DMS 273 (cell line): ENCODE results near the gene DNAH11.

Experiments
- DNase-seq: peaks from one replicate; lab custom pipeline; 2025; ENCODE audit not compliant: unreplicated experiment; lab: John Stamatoyannopoulos, UW

The DNAH11 gene

DNA sequence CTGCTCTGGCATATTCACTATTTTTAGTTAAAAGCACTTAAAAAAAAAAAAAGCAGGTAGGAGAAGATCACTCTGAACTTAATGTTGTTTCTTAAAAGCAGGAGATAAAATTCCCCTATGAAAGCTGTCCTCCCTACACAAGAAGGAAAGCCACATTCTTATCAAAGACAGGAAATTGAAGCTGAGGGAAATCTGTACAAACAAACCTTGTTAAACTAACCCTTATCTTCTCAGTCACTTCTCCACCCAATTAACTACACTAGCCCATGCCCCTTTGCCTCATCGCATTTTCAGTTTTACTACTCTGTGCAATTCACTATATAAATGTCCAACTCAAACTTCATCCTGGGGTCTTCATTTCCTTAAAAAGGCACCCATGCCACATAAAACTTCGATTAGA lies 405.5 kb downstream of the DNAH11 start:
- DNase-seq: no peak

- DNase-seq: no peak
These were observed 406.2 kb downstream of the DNAH11 start for GRCh38 chr7:21948887-21949540.
